Progenitor cell of endocrine pancreas (in vitro differentiated cells): Measurements from ENCODE around the gene ACHE. TPM values are rescaled to one million over a fixed set of nuclear protein-coding genes. Genes with fewer than 3 reads are reported as not detected.
A peak's percentile ranks its signal among the peaks of the same experiment; 100 is the strongest.

Source experiments
- DNase-seq: peaks from one replicate; pipeline ENCODE4 v3.0.0; 2021; ENCODE audit warnings: low spot score; ENCODE audit not compliant: unreplicated experiment
- H3K27ac Mint-ChIP-seq: 2 replicates; pipeline ENCODE4 v1.8.0; 2021; ENCODE audit warnings: mild to moderate bottlenecking, moderate library complexity, mixed read lengths
- H3K27me3 Mint-ChIP-seq: 2 replicates; pipeline ENCODE4 v1.8.0; 2021; ENCODE audit warnings: mixed read lengths
- H3K36me3 Mint-ChIP-seq: 2 replicates; pipeline ENCODE4 v1.8.0; 2022; ENCODE audit warnings: mixed read lengths; ENCODE audit not compliant: insufficient read depth
- H3K4me1 Mint-ChIP-seq: 2 replicates; pipeline ENCODE4 v1.8.0; 2021; ENCODE audit warnings: low read depth, mixed read lengths
- H3K4me3 Mint-ChIP-seq: 2 replicates; pipeline ENCODE4 v1.8.0; 2021; ENCODE audit warnings: low read depth, mild to moderate bottlenecking, moderate library complexity, mixed read lengths
- H3K9me3 Mint-ChIP-seq: 2 replicates; pipeline ENCODE4 v1.8.0; 2021; ENCODE audit warnings: low read depth, mixed read lengths
- CTCF ChIP-seq: fragments of 200-600 bp; sonication (generic); IDR thresholded peaks from one replicate; pipeline ENCODE4 v1.5.0; 2021; ENCODE audit warnings: antibody characterized with exemption, mild to moderate bottlenecking; ENCODE audit not compliant: unreplicated experiment
- total RNA-seq: library from RNA; stranded (reverse); gene quantifications from 2 replicates; pipeline ENCODE4 v1.2.1, GENCODE V29; 2021

The ACHE gene
- total RNA-seq, 1 donor from 2014 or later, result 4.0 TPM

- Mint-ChIP-seq H3K27me3 (peaks cover 8% of the 10 kb centered on the region), H3K36me3 (peaks cover 14% of the 10 kb centered on the region), H3K4me1 (peaks cover 31% of the 10 kb centered on the region), H3K9me3 (no peaks in the 10 kb centered on the region), H3K4me3 (peak overlapping the region; percentile 80), H3K27ac (peak overlapping the region; percentile 95)
- no peak for DNase-seq
- TF ChIP-seq CTCF, result no peak
These were observed 4.0 kb downstream of the ACHE start for GRCh38 chr7:100891568-100892247.

GRCh38 chr7:100890653-100891567 lies 4.8 kb downstream of the ACHE start:
- peaks cover 26% of the 10 kb centered on the region for H3K4me1 Mint-ChIP-seq
- H3K27me3 Mint-ChIP-seq, result peaks cover 2% of the 10 kb centered on the region
- peaks cover 17% of the 10 kb centered on the region for H3K36me3 Mint-ChIP-seq
- H3K27ac Mint-ChIP-seq, result peak overlapping the region; percentile 99
- no peak for DNase-seq
- peak overlapping the region; percentile 80 for H3K4me3 Mint-ChIP-seq
- H3K9me3 Mint-ChIP-seq, result no peaks in the 10 kb centered on the region
- no peak for TF ChIP-seq CTCF

GRCh38 chr7:100888988-100889750 lies 6.5 kb downstream of the ACHE start, which contains the start of gene UFSP1:
UFSP1 (minus strand) TSS chr7:100889715; CDS start chr7:100889271, 444 bp downstream.
- H3K4me1 Mint-ChIP-seq, result peaks cover 24% of the 10 kb centered on the region
- peaks cover 28% of the 10 kb centered on the region for H3K36me3 Mint-ChIP-seq
- DNase-seq, result peak; percentile 56
- peak within 1 kb of the TSS; percentile 80 for H3K4me3 Mint-ChIP-seq
- H3K27me3 Mint-ChIP-seq, result no peaks in the 10 kb centered on the region
- peak within 1 kb of the TSS; percentile 99 for H3K27ac Mint-ChIP-seq
- TF ChIP-seq CTCF, result peak; percentile 20
- H3K9me3 Mint-ChIP-seq, result no peaks in the 10 kb centered on the region

GRCh38 chr7:100888291-100888987 lies 7.2 kb downstream of the ACHE start:
- DNase-seq, result no peak
- H3K27ac Mint-ChIP-seq, result peak overlapping the region; percentile 73

More at GRCh38 chr7:100888291-100888987, 7.2 kb downstream of the ACHE start:
- peaks cover 22% of the 10 kb centered on the region for H3K4me1 Mint-ChIP-seq
- no peak for TF ChIP-seq CTCF
- no peaks in the 10 kb centered on the region for H3K9me3 Mint-ChIP-seq
- no peaks in the 10 kb centered on the region for H3K27me3 Mint-ChIP-seq
- H3K4me3 Mint-ChIP-seq, result peak overlapping the region; percentile 68
- H3K36me3 Mint-ChIP-seq, result peaks cover 32% of the 10 kb centered on the region
